ENCODE data around the gene COL5A1.
A peak's percentile ranks its signal among the peaks of the same experiment; 100 is the strongest.
"Not testable (repeated sequence)": the region's sequence is repeated elsewhere in the genome, so short reads cannot be mapped to it uniquely, and the experiment has no call there.

Gene COL5A1

GRCh38 chr9:134684375-134684723 lies 42.7 kb downstream of the COL5A1 start:
- H3K36me3 ChIP-seq (ENCODE audit: control insufficient read depth, insufficient read depth, low read length, severe bottlenecking), result peaks cover 34% of the 10 kb centered on the region
- no peaks in the 10 kb centered on the region for H3K9me3 ChIP-seq (ENCODE audit: control insufficient read depth, low read length)
- H3K4me3 ChIP-seq (ENCODE audit: low read length), result no peak overlapping the region
- H3K4me1 ChIP-seq (ENCODE audit: control insufficient read depth, insufficient read depth, low read length), result peaks cover 18% of the 10 kb centered on the region
- no peak overlapping the region for H3K9ac ChIP-seq (ENCODE audit: low read length)
- no peak for DNase-seq (ENCODE audit: low read depth)
- H3K27me3 ChIP-seq (replicated peaks; ENCODE audit: control insufficient read depth, insufficient read depth, low read length), result no peaks in the 10 kb centered on the region

DNA sequence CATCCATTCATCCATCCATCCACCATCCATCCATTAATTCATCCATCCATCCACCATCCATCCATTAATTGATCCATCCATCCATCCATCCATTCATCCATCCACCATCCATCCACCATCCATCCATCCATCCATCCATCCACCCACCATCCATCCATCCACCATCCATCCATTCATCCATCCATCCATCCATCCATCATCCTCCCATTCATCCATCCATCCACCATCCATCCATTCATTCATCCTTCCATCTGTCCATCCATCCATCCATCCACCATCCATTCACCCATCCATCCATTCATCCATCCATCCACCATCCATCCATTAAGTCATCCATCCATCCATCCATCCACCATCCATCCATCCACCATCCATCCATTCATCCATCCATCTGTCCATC lies 43.3 kb downstream of the COL5A1 start:
- not testable (repeated sequence) for H3K27me3 ChIP-seq (replicated peaks; ENCODE audit: control insufficient read depth, insufficient read depth, low read length); H3K9me3 ChIP-seq (ENCODE audit: control insufficient read depth, low read length); DNase-seq (ENCODE audit: low read depth); H3K9ac ChIP-seq (ENCODE audit: low read length); H3K4me3 ChIP-seq (ENCODE audit: low read length)
- Histone ChIP-seq H3K36me3 (ENCODE audit: control insufficient read depth, insufficient read depth, low read length, severe bottlenecking) (peaks cover 34% of the 10 kb centered on the region), H3K4me1 (ENCODE audit: control insufficient read depth, insufficient read depth, low read length) (peaks cover 21% of the 10 kb centered on the region)

- no peak for DNase-seq (ENCODE audit: low read depth)
- Histone ChIP-seq H3K36me3 (ENCODE audit: control insufficient read depth, insufficient read depth, low read length, severe bottlenecking) (peaks cover 35% of the 10 kb centered on the region), H3K4me3 (ENCODE audit: low read length) (no peak overlapping the region), H3K9ac (ENCODE audit: low read length) (no peak overlapping the region), H3K9me3 (ENCODE audit: control insufficient read depth, low read length) (no peaks in the 10 kb centered on the region), H3K4me1 (ENCODE audit: control insufficient read depth, insufficient read depth, low read length) (peaks cover 26% of the 10 kb centered on the region), H3K27me3 (replicated peaks; ENCODE audit: control insufficient read depth, insufficient read depth, low read length) (no peaks in the 10 kb centered on the region)
Measured at GRCh38 chr9:134685784-134686183, 44.2 kb downstream of the COL5A1 start.

- Histone ChIP-seq H3K9me3 (ENCODE audit: control insufficient read depth, low read length) (no peaks in the 10 kb centered on the region), H3K27me3 (replicated peaks; ENCODE audit: control insufficient read depth, insufficient read depth, low read length) (no peaks in the 10 kb centered on the region), H3K4me3 (ENCODE audit: low read length) (no peak overlapping the region), H3K4me1 (ENCODE audit: control insufficient read depth, insufficient read depth, low read length) (peaks cover 22% of the 10 kb centered on the region), H3K9ac (ENCODE audit: low read length) (no peak overlapping the region), H3K36me3 (ENCODE audit: control insufficient read depth, insufficient read depth, low read length, severe bottlenecking) (peaks cover 46% of the 10 kb centered on the region)
- DNase-seq (ENCODE audit: low read depth), result no peak
Measured at GRCh38 chr9:134686896-134687295, 45.3 kb downstream of the COL5A1 start.

DNA sequence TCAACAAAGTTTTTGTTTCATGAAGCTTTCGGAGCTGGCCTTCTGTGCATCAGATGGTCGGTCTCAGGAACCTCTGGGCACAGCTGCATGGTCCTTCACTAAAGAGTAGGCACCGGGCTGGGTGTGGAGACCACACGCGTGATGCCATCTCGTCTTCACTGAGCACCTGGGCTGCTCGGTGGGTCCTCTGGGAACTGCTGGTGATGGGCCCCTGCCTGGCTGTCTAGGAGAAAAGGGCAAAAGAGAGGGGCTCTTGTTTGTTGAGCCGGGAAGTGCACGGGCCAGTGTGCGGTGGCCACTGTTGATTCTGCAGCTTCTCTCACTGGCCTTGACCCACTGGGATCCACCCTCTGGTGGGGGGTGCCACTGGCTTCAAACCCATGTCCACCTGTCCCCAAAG lies 46.0 kb downstream of the COL5A1 start:
- no peak for DNase-seq (ENCODE audit: low read depth)
- H3K4me3 ChIP-seq (ENCODE audit: low read length), result no peak overlapping the region
- H3K4me1 ChIP-seq (ENCODE audit: control insufficient read depth, insufficient read depth, low read length), result peaks cover 15% of the 10 kb centered on the region
- peaks cover 53% of the 10 kb centered on the region for H3K36me3 ChIP-seq (ENCODE audit: control insufficient read depth, insufficient read depth, low read length, severe bottlenecking)
- no peak overlapping the region for H3K9ac ChIP-seq (ENCODE audit: low read length)
- no peaks in the 10 kb centered on the region for H3K9me3 ChIP-seq (ENCODE audit: control insufficient read depth, low read length)
- H3K27me3 ChIP-seq (replicated peaks; ENCODE audit: control insufficient read depth, insufficient read depth, low read length), result no peaks in the 10 kb centered on the region

GRCh38 chr9:134688231-134688630 lies 46.6 kb downstream of the COL5A1 start:
- no peak for DNase-seq (ENCODE audit: low read depth)
- H3K27me3 ChIP-seq (replicated peaks; ENCODE audit: control insufficient read depth, insufficient read depth, low read length), result no peaks in the 10 kb centered on the region
- no peak overlapping the region for H3K4me3 ChIP-seq (ENCODE audit: low read length)
- no peaks in the 10 kb centered on the region for H3K9me3 ChIP-seq (ENCODE audit: control insufficient read depth, low read length)
- peaks cover 57% of the 10 kb centered on the region for H3K36me3 ChIP-seq (ENCODE audit: control insufficient read depth, insufficient read depth, low read length, severe bottlenecking)
- H3K4me1 ChIP-seq (ENCODE audit: control insufficient read depth, insufficient read depth, low read length), result peaks cover 14% of the 10 kb centered on the region
- no peak overlapping the region for H3K9ac ChIP-seq (ENCODE audit: low read length)

- Histone ChIP-seq H3K27me3 (replicated peaks; ENCODE audit: control insufficient read depth, insufficient read depth, low read length) (no peaks in the 10 kb centered on the region), H3K36me3 (ENCODE audit: control insufficient read depth, insufficient read depth, low read length, severe bottlenecking) (peaks cover 63% of the 10 kb centered on the region), H3K4me3 (ENCODE audit: low read length) (no peak overlapping the region), H3K9ac (ENCODE audit: low read length) (peak overlapping the region; percentile 47), H3K9me3 (ENCODE audit: control insufficient read depth, low read length) (no peaks in the 10 kb centered on the region), H3K4me1 (ENCODE audit: control insufficient read depth, insufficient read depth, low read length) (peaks cover 14% of the 10 kb centered on the region)
- no peak for DNase-seq (ENCODE audit: low read depth)
Measured at GRCh38 chr9:134688661-134689320, 47.2 kb downstream of the COL5A1 start.

DNA sequence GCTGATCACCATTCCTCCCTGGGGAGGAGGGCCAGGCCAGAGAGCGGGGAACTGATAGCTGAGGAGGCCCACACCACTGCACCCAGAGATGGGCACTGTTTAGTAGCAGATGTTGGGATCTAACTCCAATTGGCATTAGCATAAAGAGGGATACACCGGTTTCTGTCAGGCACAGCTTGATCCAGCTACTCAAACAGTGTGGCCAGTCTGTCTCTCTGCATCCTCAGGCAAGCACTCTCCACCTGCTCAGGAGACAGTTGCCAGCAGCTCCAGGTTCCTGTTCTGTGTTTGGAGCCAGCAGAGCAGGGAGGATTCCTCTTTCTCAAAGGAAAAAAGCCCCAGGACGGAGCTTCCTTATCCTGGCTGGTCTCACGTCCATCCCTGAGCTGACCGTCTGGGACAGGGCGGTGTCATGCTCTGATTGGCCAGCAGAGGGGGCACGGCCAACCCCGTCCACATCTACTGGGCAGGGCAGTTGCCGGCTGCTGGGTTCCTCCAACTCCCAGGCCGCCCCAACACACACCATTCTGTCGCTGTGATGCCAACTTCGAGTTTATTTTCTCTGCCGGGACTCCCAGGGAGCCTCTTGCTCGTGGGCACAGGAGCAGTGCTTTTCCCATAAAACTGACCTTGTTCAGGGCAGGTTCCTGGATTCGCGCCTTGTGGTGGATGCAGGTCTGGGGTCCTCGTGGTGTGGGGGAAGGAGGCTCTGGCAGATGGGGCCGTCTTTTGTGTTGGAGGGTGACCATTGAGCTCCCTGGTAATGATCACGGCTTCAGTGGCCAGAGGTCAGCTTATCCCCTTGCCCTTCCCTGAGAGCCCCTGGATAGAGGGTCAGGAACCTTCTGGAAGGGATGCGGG lies 47.9 kb downstream of the COL5A1 start:
- no peaks in the 10 kb centered on the region for H3K27me3 ChIP-seq (replicated peaks; ENCODE audit: control insufficient read depth, insufficient read depth, low read length)
- H3K9ac ChIP-seq (ENCODE audit: low read length), result peak overlapping the region; percentile 47
- peaks cover 71% of the 10 kb centered on the region for H3K36me3 ChIP-seq (ENCODE audit: control insufficient read depth, insufficient read depth, low read length, severe bottlenecking)
- no peak overlapping the region for H3K4me3 ChIP-seq (ENCODE audit: low read length)
- H3K9me3 ChIP-seq (ENCODE audit: control insufficient read depth, low read length), result no peaks in the 10 kb centered on the region
- peak; percentile 58 for DNase-seq (ENCODE audit: low read depth)
- H3K4me1 ChIP-seq (ENCODE audit: control insufficient read depth, insufficient read depth, low read length), result peaks cover 14% of the 10 kb centered on the region

- H3K36me3 ChIP-seq (ENCODE audit: control insufficient read depth, insufficient read depth, low read length, severe bottlenecking), result peaks cover 71% of the 10 kb centered on the region
- no peak for DNase-seq (ENCODE audit: low read depth)
- no peaks in the 10 kb centered on the region for H3K9me3 ChIP-seq (ENCODE audit: control insufficient read depth, low read length)
- no peak overlapping the region for H3K4me3 ChIP-seq (ENCODE audit: low read length)
- H3K9ac ChIP-seq (ENCODE audit: low read length), result peak overlapping the region; percentile 45
- H3K4me1 ChIP-seq (ENCODE audit: control insufficient read depth, insufficient read depth, low read length), result peaks cover 14% of the 10 kb centered on the region
- H3K27me3 ChIP-seq (replicated peaks; ENCODE audit: control insufficient read depth, insufficient read depth, low read length), result no peaks in the 10 kb centered on the region
Measured at GRCh38 chr9:134690301-134690751, 48.7 kb downstream of the COL5A1 start.

- no peak for DNase-seq (ENCODE audit: low read depth)
- H3K36me3 ChIP-seq (ENCODE audit: control insufficient read depth, insufficient read depth, low read length, severe bottlenecking), result peaks cover 63% of the 10 kb centered on the region
Measured at GRCh38 chr9:134690946-134691694, 49.5 kb downstream of the COL5A1 start.

More at GRCh38 chr9:134690946-134691694, 49.5 kb downstream of the COL5A1 start:
- no peaks in the 10 kb centered on the region for H3K9me3 ChIP-seq (ENCODE audit: control insufficient read depth, low read length)
- H3K4me3 ChIP-seq (ENCODE audit: low read length), result no peak overlapping the region
- H3K4me1 ChIP-seq (ENCODE audit: control insufficient read depth, insufficient read depth, low read length), result peaks cover 14% of the 10 kb centered on the region
- no peak overlapping the region for H3K9ac ChIP-seq (ENCODE audit: low read length)
- H3K27me3 ChIP-seq (replicated peaks; ENCODE audit: control insufficient read depth, insufficient read depth, low read length), result no peaks in the 10 kb centered on the region

All from adipocyte (in vitro differentiated cells).